T-cell (primary cell): Measurements from ENCODE around the gene RPS27L. TPM values are rescaled to one million over a fixed set of nuclear protein-coding genes. Genes with fewer than 3 reads are reported as not detected.

Experiments used
- ATAC-seq, 4 experiments: fragments of 200-7000 bp in 3 of 4; fragments of 150-1000 bp in 1 of 4; cut with Tn5 transposase; replicated peaks in 1 of 4; 1 replicate in 3 of 4; 2 replicates in 1 of 4; pipeline ENCODE4 v1.10.0; 2021; ENCODE audit warnings: moderate library complexity in 3 of 4, mild to moderate bottlenecking in 2 of 4, moderate number of reproducible peaks in 1 of 4
- CTCF ChIA-PET, 2 donors: fragments of 300-600 bp; sonication (Branson Sonifier 250); formaldehyde crosslinking; loops; one replicate each; lab custom pipeline; 2022; ENCODE audit warnings: antibody characterized with exemption in 2 of 2; lab: Charles Lee
- POLR2A ChIA-PET, 2 donors: fragments of 300-600 bp; sonication (Branson Sonifier 250); formaldehyde crosslinking; loops; one replicate each; lab custom pipeline; 2022; ENCODE audit warnings: antibody characterized with exemption in 2 of 2; lab: Charles Lee
- DNase-seq, 35 experiments: peaks; one replicate each; pipeline versions ENCODE4 v3.0.0 to v3.0.0-alpha.2; 2013 to 2023
- H3K27ac ChIP-seq: one replicate; pipeline ENCODE4 v1.5.1; 2013; ENCODE audit warnings: low read length
- H3K27me3 ChIP-seq, 2 experiments: replicated peaks in 1 of 2; 1 replicate in 1 of 2; 2 replicates in 1 of 2; pipeline versions ENCODE4 v1.6.1 to v1.7.0; 2013; ENCODE audit warnings: low read length in 1 of 2, mixed read lengths in 1 of 2; ENCODE audit not compliant: control insufficient read depth in 2 of 2, insufficient read depth in 2 of 2; ENCODE audit errors: extremely low read depth in 1 of 2
- H3K36me3 ChIP-seq, 2 donors: 1 replicate in 1 of 2; 2 replicates in 1 of 2; pipeline versions ENCODE4 v1.6.1 to v1.7.0; 2013; ENCODE audit warnings: low read length in 1 of 2; ENCODE audit not compliant: control insufficient read depth in 2 of 2, insufficient read depth in 1 of 2; ENCODE audit errors: extremely low read depth in 1 of 2
- H3K4me1 ChIP-seq, 2 experiments: 1 replicate in 1 of 2; 2 replicates in 1 of 2; pipeline versions ENCODE4 v1.6.1 to v1.7.0; 2013; ENCODE audit warnings: low read length in 2 of 2, mixed read lengths in 1 of 2; ENCODE audit not compliant: insufficient read depth in 2 of 2, control insufficient read depth in 1 of 2; ENCODE audit errors: extremely low read depth in 1 of 2
- H3K4me3 ChIP-seq, 2 donors: 1 replicate in 1 of 2; 2 replicates in 1 of 2; pipeline versions ENCODE4 v1.5.1 to v1.7.0; 2013; ENCODE audit warnings: mild to moderate bottlenecking in 2 of 2, low read length in 1 of 2, moderate library complexity in 1 of 2; ENCODE audit not compliant: control insufficient read depth in 1 of 2; ENCODE audit errors: extremely low read depth in 1 of 2
- H3K9me3 ChIP-seq: 2 replicates; pipeline ENCODE4 v1.7.0; 2013
- H3K27ac Mint-ChIP-seq, 2 donors: one replicate each; pipeline ENCODE4 v1.8.0; 2020 to 2021; ENCODE audit warnings: mild to moderate bottlenecking in 2 of 2, mixed read lengths in 2 of 2
- H3K27me3 Mint-ChIP-seq, 2 donors: one replicate each; pipeline ENCODE4 v1.8.0; 2021 to 2022; ENCODE audit warnings: mixed read lengths in 2 of 2
- H3K36me3 Mint-ChIP-seq: one replicate; pipeline ENCODE4 v1.8.0; 2021; ENCODE audit warnings: mixed read lengths
- H3K4me1 Mint-ChIP-seq, 3 donors: one replicate each; pipeline ENCODE4 v1.8.0; 2020 to 2022; ENCODE audit warnings: mixed read lengths in 3 of 3, mild to moderate bottlenecking in 1 of 3
- H3K4me3 Mint-ChIP-seq, 3 donors: one replicate each; pipeline ENCODE4 v1.8.0; 2020 to 2022; ENCODE audit warnings: mild to moderate bottlenecking in 3 of 3, mixed read lengths in 3 of 3, moderate library complexity in 3 of 3
- H3K9me3 Mint-ChIP-seq, 3 donors: one replicate each; pipeline ENCODE4 v1.8.0; 2020 to 2022; ENCODE audit warnings: mixed read lengths in 3 of 3
- WGBS: methylation state at CpG from one replicate; pipeline ENCODE4 v1.1.5; 2013; ENCODE audit warnings: missing lambda C conversion rate; ENCODE audit not compliant: insufficient coverage; 5-methylcytosine and 5-hydroxymethylcytosine counted together
- total RNA-seq, 35 experiments: library from RNA in 6 of 35; stranded (reverse) in 6 of 35; fragments of 120-200 nt in 1 of 35; gene quantifications; one replicate each; pipeline versions ENCODE4 v1.2.1 to v1.2.4 and lab custom pipeline; 2013 to 2026

The RPS27L gene
- total RNA-seq, 5 donors from 2014 or later (not counting 1 experiment from before 2014, with no cell fraction given) = 48.3 to 123 (median 106) TPM

DNA sequence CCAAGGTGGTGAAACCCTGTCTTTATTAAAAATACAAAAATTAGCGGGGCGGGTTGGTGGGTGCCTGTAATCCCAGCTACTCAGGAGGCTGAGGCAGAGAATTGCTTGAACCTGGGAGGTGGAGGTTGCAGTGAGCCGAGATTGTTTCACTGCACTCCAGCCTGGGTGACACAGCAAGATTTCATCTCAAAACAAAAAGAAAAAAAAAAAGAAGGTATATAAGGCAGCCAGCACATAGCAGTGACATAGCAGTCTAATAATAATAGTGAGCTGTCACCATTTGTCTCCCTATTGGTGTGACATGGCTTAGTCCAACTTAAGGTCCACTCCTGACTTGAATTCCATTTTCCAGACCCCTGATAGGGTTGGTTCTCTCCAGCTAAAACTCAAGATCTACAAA is 44.4 kb downstream of the RPS27L start:
- Histone ChIP-seq H3K4me3 (no peak overlapping the region), H3K27ac (no peak overlapping the region), H3K9me3 (no peaks in the 10 kb centered on the region), H3K27me3 (no peaks in the 10 kb centered on the region), H3K4me1 (no peaks in the 10 kb centered on the region), H3K36me3 (no peaks in the 10 kb centered on the region)
- H3K27ac Mint-ChIP-seq = no peak overlapping the region
- ChIA-PET CTCF (interaction anchor here in 1 of 2 donors (0.6 kb wide), 1 partner anchor 291 kb away, joined by 3 read pairs; no protein-coding TSS in a partner anchor), POLR2A (no interaction called here)
- H3K4me1 Mint-ChIP-seq = no peaks in the 10 kb centered on the region
- ATAC-seq (no peak), DNase-seq (no peak)
- no peak overlapping the region for H3K4me3 Mint-ChIP-seq
- H3K9me3 Mint-ChIP-seq = no peaks in the 10 kb centered on the region
- H3K27me3 Mint-ChIP-seq = peaks cover 3 to 5% of the 10 kb centered on the region in 2 donors
- H3K36me3 Mint-ChIP-seq = no peaks in the 10 kb centered on the region
- WGBS = no CpG with 5 or more reads among the region's 3 CpGs

DNA sequence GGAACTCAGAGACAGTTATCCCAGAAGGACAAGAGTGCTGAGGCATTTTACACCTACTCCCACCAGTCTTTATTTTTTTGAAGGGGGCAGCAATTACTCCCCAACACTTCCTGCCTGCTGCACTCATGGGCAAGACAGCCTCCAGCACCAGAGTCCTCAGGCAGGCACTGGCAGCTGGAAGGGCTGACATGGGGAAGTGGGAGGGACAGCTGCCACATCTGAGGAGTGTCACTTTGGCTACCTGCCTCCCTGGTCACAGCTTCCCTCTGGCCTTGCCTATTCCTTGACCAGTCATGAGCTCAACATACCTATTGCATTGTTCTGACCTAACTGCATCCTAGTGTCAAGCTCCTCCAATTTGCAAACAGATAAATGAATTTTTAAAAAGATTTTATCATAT is 45.8 kb downstream of the RPS27L start:
- H3K4me1 Mint-ChIP-seq = no peaks in the 10 kb centered on the region
- ATAC-seq = no peak
- CTCF ChIA-PET = no interaction called here

DNA sequence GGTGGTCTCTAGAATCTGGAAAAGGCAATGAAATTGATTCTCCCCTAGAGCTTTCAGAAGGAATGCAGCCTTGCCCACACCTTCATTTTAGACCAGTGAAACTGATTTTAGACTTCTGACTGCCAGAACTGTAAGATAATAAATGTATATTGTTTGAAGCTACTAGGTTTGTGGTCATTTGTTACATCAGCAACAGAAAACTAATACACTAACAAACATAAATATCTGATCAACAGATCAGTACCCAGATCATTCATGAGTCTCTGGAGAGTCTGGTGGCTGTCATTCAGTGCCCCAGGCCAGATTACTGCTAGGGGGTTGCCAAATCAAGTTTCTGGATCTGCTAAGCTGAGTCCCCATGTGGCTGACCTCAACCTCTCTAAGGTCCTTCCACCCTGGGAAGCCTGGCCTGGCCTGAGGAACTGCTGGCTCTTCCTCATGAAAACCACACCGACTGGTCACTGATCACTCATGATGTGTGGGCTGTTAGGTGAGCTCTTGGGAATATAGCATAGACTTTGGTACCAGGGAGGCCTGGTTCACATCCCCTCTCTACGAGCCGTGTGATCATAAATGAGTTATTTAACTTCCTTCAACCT is 46.8 kb downstream of the RPS27L start:
- no peak overlapping the region for H3K27ac ChIP-seq
- no peaks in the 10 kb centered on the region for H3K9me3 ChIP-seq
- H3K36me3 ChIP-seq = no peaks in the 10 kb centered on the region
- CTCF ChIA-PET = interaction anchor here in 1 of 2 donors (0.7 kb wide), 1 partner anchor 490 kb away, joined by 3 read pairs; no protein-coding TSS in a partner anchor
- H3K4me1 ChIP-seq = no peaks in the 10 kb centered on the region
- Mint-ChIP-seq H3K27ac (no peak overlapping the region), H3K4me3 (no peak overlapping the region), H3K4me1 (no peaks in the 10 kb centered on the region), H3K9me3 (no peaks in the 10 kb centered on the region), H3K27me3 (peaks cover 3 to 15% of the 10 kb centered on the region in 2 donors), H3K36me3 (no peaks in the 10 kb centered on the region)
- no peak for ATAC-seq
- POLR2A ChIA-PET = no interaction called here
- H3K27me3 ChIP-seq = peaks cover 0 to 15% of the 10 kb centered on the region in 2 experiments
- no peak overlapping the region for H3K4me3 ChIP-seq
- WGBS = no CpG with 5 or more reads among the region's 3 CpGs
- no peak for DNase-seq

More for the DNA sequence above, 45.8 kb downstream of the RPS27L start:
- Mint-ChIP-seq H3K27me3 (peaks cover 3 to 10% of the 10 kb centered on the region in 2 donors), H3K4me3 (no peak overlapping the region), H3K36me3 (no peaks in the 10 kb centered on the region), H3K9me3 (no peaks in the 10 kb centered on the region), H3K27ac (no peak overlapping the region)
- POLR2A ChIA-PET = no interaction called here
- Histone ChIP-seq H3K27ac (no peak overlapping the region), H3K36me3 (no peaks in the 10 kb centered on the region), H3K27me3 (peaks cover 0 to 8% of the 10 kb centered on the region in 2 experiments), H3K9me3 (no peaks in the 10 kb centered on the region), H3K4me1 (no peaks in the 10 kb centered on the region), H3K4me3 (no peak overlapping the region)
- DNase-seq = no peak

DNA sequence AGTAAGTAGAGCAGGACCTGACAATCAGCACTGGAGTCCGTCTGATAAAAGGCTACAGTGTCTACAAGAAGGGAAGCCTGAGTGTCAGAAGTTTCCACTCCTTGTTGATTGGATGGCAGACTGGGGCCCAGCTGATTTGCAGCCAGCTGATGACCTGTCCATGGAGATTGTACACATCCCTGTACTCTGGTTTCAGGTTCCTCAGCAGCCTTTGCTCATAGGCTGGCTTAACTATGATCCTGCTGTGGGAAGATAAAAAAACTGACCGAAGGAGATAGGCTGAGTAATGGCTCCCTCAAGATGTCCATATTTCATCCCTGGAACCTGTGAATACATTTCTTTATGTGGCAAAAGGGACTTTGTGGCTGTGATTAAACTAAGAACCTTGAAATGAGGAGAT is 47.4 kb downstream of the RPS27L start:
- 75% methylated on average over 1 of the region's 2 CpGs for WGBS
- no peaks in the 10 kb centered on the region for H3K9me3 ChIP-seq
- H3K36me3 Mint-ChIP-seq = no peaks in the 10 kb centered on the region

DNA sequence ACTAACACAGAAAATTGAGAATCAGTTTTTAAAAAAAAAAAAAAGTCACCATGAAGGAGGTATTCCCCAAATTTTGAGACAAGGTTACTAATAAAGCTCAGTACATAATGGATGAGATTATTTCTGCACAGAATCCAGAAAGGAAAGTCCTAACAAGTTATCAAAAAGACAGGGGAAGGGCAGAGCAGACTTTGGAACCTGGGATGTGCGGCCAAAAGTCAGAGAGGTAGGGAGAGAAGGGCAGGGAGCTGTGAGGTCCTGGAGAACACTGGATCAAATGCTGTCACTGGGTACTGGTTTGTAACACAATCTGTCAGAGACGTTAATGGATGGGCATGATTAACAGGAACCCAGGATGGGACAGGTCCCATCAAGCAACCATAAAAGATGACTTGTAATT is 47.8 kb downstream of the RPS27L start:
- ChIA-PET CTCF (no interaction called here), POLR2A (no interaction called here)
- WGBS = 74% methylated on average over 2 of the region's 2 CpGs
- Mint-ChIP-seq H3K36me3 (no peaks in the 10 kb centered on the region), H3K9me3 (no peaks in the 10 kb centered on the region), H3K27me3 (peaks cover 8 to 15% of the 10 kb centered on the region in 2 donors), H3K27ac (no peak overlapping the region), H3K4me1 (no peaks in the 10 kb centered on the region), H3K4me3 (no peak overlapping the region)
- Histone ChIP-seq H3K27me3 (peaks cover 0 to 15% of the 10 kb centered on the region in 2 experiments), H3K4me3 (no peak overlapping the region), H3K36me3 (no peaks in the 10 kb centered on the region), H3K27ac (no peak overlapping the region), H3K9me3 (no peaks in the 10 kb centered on the region), H3K4me1 (no peaks in the 10 kb centered on the region)
- DNase-seq = no peak
- ATAC-seq = no peak

More for the DNA sequence above, 47.4 kb downstream of the RPS27L start:
- Mint-ChIP-seq H3K4me3 (no peak overlapping the region), H3K27me3 (peaks cover 6 to 15% of the 10 kb centered on the region in 2 donors), H3K4me1 (no peaks in the 10 kb centered on the region), H3K9me3 (no peaks in the 10 kb centered on the region), H3K27ac (no peak overlapping the region)
- H3K4me1 ChIP-seq = no peaks in the 10 kb centered on the region
- DNase-seq (no peak), ATAC-seq (no peak)
- no peak overlapping the region for H3K4me3 ChIP-seq
- peaks cover 0 to 15% of the 10 kb centered on the region in 2 experiments for H3K27me3 ChIP-seq
- H3K27ac ChIP-seq = no peak overlapping the region
- no peaks in the 10 kb centered on the region for H3K36me3 ChIP-seq
- CTCF ChIA-PET = no interaction called here
- POLR2A ChIA-PET = no interaction called here

DNA sequence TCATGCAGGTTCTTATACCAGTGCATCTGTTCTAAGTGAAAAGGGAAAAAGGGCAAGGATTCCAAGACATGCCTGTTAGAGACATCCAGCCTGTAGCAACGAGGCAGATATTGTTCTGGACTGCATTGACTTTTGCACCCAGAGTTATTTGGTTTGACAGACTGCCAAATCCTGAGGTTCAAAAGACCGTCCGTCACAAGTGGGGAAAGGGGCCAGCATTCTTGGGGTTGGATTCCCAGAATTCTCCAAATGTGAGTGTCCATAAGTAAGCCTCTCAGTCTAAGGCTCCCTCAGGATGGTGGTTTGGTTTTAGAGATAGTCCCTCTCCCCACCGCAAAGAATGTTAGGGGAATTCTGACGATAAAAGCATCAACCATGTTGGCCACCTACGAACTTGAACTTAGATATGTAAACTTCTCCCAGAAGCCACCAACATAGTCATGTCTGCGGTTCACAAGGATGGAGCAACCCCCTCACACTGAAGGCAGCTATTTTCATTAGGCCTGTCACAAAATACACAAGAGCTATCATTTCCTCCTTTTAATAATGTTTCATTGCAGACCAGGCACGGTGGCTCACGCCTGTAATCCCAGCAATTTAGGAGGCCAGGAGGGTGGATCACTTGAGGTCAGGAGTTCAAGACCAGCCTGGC is 49.3 kb downstream of the RPS27L start:
- H3K27ac ChIP-seq = no peak overlapping the region
- ATAC-seq = no peak

More for the DNA sequence above, 49.3 kb downstream of the RPS27L start:
- no peaks in the 10 kb centered on the region for H3K36me3 Mint-ChIP-seq
- Histone ChIP-seq H3K27me3 (peaks cover 0 to 15% of the 10 kb centered on the region in 2 experiments), H3K9me3 (no peaks in the 10 kb centered on the region), H3K36me3 (no peaks in the 10 kb centered on the region), H3K4me1 (no peaks in the 10 kb centered on the region), H3K4me3 (no peak overlapping the region)
- no peak overlapping the region for H3K27ac Mint-ChIP-seq
- H3K4me3 Mint-ChIP-seq = no peak overlapping the region
- ChIA-PET POLR2A (no interaction called here), CTCF (interaction anchor here in 1 of 2 donors (0.6 kb wide), 1 partner anchor 12 kb away, joined by 3 read pairs; no protein-coding TSS in a partner anchor)
- no peaks in the 10 kb centered on the region for H3K9me3 Mint-ChIP-seq
- 93% methylated on average over 9 of the region's 9 CpGs for WGBS
- H3K4me1 Mint-ChIP-seq = no peaks in the 10 kb centered on the region
- peaks cover 11 to 20% of the 10 kb centered on the region in 2 donors for H3K27me3 Mint-ChIP-seq
- no peak for DNase-seq
